Measurements from ENCODE around the gene HIPK2.

GRCh38 chr7:139711991-139712743, 65.6 kb downstream of the HIPK2 start:
- TF ChIP-seq POLR2AphosphoS5 (IDR thresholded peaks at IDR 0.05; ENCODE audit: low read depth) (no peak), CTCF (conservative IDR thresholded peaks at IDR 0.05; ENCODE audit: low read depth in 2 of 2) (no peak), ETS1 (IDR thresholded peaks at IDR 0.05) (no peak), STAT1 (IDR thresholded peaks at IDR 0.05; ENCODE audit: unreplicated experiment) (no peak), EZH2 (IDR thresholded peaks at IDR 0.05; ENCODE audit: low read depth, unreplicated experiment) (no peak), REST (IDR thresholded peaks at IDR 0.05; ENCODE audit: unreplicated experiment) (no peak), JUNB (IDR thresholded peaks at IDR 0.05; ENCODE audit: unreplicated experiment) (no peak), EZH2phosphoT487 (IDR thresholded peaks at IDR 0.05; ENCODE audit: unreplicated experiment) (no peak)

Measured in GM23338 (cell line).